Stimulated activated CD4-positive, alpha-beta T cell treated with anti-CD3 and anti-CD28 coated beads, Interleukin-1b, Interleukin-23, amount 100 ng/mL, for 48 hours (primary cell): ENCODE results near the gene TLR3.
A peak's percentile ranks its signal among the peaks of the same experiment; 100 is the strongest.

Experiments used
- DNase-seq: peaks from one replicate; pipeline ENCODE4 v3.0.0-alpha.2; 2020

Gene TLR3

DNA sequence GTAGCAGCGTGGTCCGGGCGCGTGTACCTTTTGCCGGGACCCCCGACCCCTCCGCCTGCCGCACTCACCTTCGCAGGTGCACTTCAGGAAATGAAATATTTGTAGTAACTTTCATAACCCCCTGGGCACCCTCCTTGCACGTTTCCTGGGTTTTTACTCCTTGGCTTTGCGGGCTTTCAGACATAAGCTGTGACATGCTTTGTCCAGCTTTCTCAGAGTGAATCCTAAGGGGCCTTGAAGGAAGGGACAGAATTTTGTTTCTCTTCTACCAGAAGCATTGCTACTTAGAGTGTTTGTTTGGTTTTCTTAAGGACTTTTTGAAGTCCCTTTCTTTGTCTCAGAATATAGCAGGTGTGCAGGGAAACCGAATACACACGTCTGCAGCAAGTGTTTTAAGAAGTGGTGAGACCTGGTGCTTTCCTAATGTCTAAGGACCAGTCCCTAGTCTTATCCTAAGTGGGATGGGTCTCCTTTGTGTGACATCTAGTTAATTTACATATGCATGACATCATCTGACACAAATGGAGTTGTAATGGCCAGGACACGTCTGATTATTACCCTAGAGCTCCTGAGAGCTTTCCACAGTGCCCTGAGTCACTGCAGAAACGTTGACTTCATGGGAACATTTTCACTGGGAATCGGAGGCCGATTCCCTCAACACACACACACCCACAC lies 36.8 kb downstream of the TLR3 start:
- DNase-seq = no peak

DNA sequence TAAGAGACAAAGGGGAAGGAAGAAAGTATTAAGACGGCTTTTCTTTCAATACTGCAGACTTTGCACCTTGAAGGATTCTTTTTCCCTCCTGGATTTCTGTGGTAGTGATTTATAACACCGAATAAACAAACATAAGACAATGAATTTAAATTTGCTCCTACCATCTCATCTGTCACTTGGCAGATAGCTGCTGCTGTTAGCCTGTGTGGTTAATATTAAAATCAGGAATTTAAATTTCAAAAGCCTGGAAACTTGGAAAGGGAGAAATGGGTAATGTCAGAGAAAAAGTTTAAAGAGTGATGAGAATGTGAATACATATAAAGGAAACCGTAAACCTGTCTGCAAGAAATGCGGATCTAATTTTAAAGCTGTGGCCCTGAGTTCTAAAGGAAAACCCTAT lies 39.0 kb downstream of the TLR3 start:
- no peak for DNase-seq

DNA sequence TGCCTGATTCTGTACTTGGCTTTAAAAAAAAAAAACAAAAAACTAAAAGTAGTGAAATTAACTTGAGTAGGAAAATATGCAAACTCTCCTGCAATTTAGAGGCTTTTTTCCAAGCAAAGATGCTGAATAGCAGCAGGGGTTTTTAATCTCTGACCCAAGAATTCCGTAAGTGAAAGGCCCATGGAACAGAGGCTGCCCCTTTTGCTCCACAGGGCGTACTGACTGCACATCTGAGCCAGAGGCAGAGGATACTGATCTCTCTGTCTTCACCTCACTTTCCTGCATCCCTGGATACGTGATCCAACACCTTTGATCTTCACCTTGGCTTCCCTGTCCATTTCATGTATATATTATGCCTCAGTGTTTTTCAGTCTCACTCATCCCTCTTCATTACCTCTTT lies 39.4 kb downstream of the TLR3 start:
- DNase-seq = no peak

DNA sequence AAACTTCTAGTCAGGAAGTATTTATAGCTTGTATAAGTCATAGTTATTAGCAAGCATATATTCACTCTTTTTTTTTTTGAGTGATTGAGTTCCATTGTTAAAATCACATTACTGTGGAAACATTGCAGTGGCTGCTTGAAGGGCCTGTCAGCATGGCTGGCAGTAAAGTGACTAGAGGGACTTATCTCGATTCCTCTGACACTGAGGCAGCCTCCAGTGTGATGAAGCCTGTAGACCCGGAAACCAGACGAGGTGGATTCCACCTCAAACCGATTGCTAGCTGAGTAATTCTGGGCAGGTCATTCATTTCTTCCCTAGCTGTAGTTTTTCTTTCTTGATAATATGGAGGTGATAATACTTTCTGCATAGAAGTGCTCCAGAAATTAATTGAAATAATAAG lies 40.3 kb downstream of the TLR3 start:
- no peak for DNase-seq

DNA sequence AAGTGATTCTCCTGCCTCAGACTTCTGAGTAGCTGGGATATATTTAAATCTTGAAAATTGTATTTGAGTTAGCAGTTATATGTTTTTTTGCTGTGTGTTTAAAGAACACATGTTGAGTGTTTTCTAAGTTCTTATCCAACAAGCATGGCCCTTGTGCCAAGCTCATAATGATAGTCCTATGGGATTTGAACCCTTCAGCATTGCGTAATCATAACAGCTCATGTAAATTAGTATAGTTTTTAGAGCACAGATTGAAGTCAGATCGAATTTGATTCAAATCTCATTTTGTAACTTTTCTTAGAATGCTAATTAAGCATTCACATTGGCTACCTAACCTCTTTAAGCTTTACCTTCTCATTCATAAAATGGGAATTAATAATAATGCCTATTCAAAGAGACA lies 47.7 kb downstream of the TLR3 start:
- no peak for DNase-seq

DNA sequence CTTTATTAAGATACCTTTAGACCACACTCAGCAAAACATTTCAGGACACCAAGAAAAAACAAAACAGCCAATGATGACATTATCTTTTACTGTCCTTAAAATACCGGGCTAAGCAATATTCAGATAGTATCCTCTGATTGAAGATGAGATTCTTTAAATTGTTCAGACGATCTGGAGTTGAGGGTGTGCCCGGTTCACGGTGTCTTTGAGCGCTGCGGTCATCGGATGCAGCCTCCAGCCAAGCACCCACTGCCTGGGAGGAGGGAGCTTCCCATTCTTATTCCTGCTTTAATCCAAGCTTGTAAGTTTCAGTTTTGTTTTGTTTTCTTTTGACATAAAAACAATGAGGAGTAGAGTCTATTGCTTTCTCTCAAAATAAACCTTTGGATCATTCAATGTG lies 49.6 kb downstream of the TLR3 start:
- no peak for DNase-seq

DNA sequence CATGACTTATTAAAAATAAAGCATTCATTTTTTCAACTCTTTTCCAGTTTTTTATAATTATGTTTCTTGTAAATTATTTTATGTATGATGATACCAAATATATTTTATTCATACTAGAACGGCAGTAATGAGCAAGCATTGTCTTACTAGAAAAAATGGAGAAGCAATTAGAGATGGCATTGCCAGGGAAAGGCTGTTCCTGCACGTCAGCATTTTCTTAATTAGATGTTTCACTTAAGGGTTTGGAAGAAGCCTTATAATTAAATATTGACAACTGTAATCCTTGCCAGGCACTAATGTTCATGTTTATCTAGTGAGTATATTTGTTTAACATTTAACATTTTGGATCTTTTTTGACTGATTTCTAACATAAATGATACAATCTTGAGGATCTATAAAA lies 52.1 kb downstream of the TLR3 start:
- DNase-seq = no peak

DNA sequence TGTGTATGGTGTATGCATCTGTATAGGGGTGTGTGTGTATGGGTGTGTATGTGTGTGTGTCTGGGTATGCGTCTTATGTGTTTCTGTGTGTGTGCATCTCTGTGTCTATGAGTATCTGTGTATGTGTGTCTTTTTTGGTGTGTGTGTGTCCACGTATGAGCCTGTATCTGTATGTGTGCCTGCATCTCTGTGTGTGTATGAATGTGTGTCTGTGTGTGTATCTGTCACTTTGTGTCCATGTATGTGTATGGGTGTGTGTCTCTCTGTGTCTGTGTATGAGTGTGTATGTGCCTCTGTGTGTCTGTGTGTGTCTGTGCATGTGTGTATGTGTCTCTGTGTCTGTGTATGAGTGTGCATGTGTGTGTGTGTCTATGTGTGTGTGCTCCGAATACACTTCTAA lies 59.9 kb downstream of the TLR3 start:
- no peak for DNase-seq

DNA sequence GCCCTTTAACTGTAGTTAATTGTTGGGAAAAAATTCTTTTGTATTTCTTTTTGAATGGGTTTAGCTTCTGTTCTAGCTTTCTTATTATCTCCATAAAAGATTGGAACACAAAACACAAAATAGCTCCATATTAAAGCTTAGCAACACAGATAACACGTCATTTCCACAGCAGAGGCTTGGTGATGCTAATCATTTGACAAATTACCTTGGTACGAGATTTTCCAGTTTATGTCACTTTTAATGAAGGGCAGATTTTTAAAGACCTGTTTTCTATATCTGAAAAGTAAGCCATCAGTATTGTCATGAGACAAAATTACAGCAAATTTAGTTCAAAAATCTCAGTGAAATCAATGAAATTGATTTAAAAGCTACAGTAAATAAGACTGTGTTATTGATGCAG lies 63.0 kb downstream of the TLR3 start:
- no peak for DNase-seq

DNA sequence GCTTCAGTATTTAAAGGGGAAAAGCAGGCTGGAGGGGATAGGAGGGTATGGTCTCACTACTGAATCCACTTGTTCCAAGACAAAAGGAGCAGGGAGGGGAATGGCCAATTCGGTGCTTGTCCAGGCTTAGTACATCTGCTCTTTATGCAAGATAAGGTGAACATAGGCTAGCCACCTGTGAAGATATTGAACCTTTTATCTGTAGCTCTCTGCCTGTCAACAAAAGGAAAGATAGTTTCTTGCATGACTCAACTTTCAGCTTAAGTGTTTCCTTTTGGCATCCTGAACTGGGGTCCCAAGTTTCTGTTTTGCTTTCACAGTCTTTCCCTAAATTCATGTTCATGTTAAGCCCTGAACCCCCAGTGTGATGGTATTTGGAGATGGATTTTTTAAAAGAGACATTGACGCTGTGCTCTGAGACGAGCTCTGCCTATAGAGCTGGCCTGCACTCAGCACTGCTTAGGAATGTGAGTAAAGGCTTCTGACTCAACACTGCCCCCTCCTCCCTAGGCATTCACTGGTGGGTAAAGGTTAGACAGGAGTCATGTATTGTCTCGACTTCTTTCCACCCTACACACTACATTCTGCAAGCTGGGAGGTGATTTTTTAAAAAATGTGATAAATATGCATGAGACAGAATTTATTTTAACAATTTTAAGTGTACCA lies 63.8 kb downstream of the TLR3 start:
- peak; percentile 9 for DNase-seq

DNA sequence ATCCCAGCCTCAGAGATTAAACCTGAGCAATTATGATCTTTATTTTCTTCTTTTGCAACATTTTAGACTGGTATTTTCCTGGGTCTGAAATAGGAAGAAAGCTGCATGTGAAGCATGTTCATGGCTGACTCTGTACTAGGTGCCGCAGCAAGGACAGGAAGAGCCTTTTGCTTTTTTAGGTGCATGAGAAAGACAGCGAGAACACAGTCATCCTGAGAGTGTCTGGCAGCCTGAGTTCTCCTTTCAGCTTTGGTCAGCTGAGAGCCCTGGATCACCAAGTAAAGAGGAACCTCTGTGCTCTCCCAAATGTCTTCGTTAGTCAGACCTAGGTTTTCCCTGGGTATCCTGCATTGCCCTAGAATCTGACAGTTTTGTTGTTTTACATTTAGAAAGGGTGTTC lies 65.3 kb downstream of the TLR3 start:
- DNase-seq = no peak

DNA sequence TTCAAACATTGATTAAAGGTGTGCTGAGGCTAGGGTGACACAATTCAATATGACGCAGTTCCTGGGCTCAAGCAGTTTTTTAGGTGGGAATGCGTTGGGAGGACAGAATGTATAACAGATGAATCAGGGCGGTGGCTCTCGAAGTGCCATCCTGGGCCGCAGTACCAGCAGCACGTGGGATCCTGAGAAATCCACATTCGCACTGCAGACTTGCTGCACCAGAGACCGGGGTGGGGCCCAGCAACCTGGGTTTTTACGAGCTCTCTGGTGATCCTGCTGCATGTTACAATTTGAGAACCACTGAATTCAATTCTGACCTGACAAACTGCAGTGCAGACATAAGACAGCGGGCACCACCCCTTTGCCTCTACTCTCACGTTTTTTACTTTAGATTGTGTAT lies 65.9 kb downstream of the TLR3 start:
- no peak for DNase-seq

DNA sequence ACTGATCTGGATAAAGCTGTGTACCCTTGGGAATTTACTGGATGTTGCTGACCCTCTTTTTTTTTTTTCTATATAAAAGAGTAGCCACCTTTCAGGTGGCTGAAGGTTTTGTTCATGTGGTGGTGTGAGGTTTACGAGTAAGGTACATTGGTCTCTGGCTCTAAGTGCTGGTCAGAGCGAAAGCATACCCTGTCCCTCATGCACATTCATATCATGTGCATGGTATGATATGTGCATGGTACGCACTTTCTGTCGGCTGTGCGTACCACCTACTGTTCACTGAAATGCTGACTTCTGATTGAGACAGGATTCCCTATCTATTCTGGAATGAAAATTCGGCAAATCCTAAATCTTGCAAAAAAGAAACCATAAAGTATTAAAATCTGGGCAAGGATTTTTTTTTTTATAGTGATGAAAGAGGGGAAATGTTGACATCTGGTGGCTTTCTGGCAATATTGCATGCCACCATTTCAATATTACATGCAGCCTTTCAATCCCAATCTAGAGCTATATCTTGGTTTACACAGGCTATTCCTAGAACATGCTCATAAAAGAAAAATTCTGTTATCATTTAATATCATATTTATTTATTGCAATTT lies 68.3 kb downstream of the TLR3 start:
- DNase-seq = no peak
